GM12878 (cell line): ENCODE data around the gene MYO1D. TPM values are rescaled to one million over a fixed set of nuclear protein-coding genes. Genes with fewer than 3 reads are reported as not detected.
A peak's percentile ranks its signal among the peaks of the same experiment; 100 is the strongest.

ENCODE experiments used
- ATF7 ChIP-seq: fragments of 450-650 bp; IDR thresholded peaks from 2 replicates; pipeline ENCODE4 v1.6.1; 2016; ENCODE audit warnings: low read depth, mild to moderate bottlenecking
- CBX3 ChIP-seq: fragments of 200-600 bp; sonication (generic); IDR thresholded peaks from 2 replicates; pipeline ENCODE4 v1.6.1; 2016; ENCODE audit warnings: low read depth, borderline replicate concordance
- CHD2 ChIP-seq: IDR thresholded peaks from 2 replicates; pipeline ENCODE4 v1.6.1; 2011; ENCODE audit warnings: low read depth, low read length, improper control_type of control experiment, borderline replicate concordance
- IKZF1 ChIP-seq: fragments of 450-650 bp; conservative IDR thresholded peaks from 2 replicates; pipeline ENCODE4 v1.6.1; 2017; ENCODE audit warnings: antibody characterized with exemption, mild to moderate bottlenecking
- JUNB ChIP-seq: IDR thresholded peaks from 2 replicates; pipeline ENCODE4 v1.6.1; 2016; ENCODE audit warnings: antibody characterized with exemption, mild to moderate bottlenecking
- KAT2A ChIP-seq: conservative IDR thresholded peaks from 2 replicates; pipeline ENCODE4 v1.6.1; 2011; ENCODE audit warnings: low read depth, low read length; ENCODE audit not compliant: control insufficient read depth
- RAD21 ChIP-seq: IDR thresholded peaks from 2 replicates; pipeline ENCODE4 v1.6.1; 2011; ENCODE audit warnings: mild to moderate bottlenecking, low read depth, low read length, moderate library complexity; ENCODE audit not compliant: insufficient read depth
- SIN3A ChIP-seq: IDR thresholded peaks from 2 replicates; pipeline ENCODE4 v1.6.1; 2012; ENCODE audit warnings: low read depth, low read length, improper control_type of control experiment
- SPI1 ChIP-seq: IDR thresholded peaks from 2 replicates; pipeline ENCODE4 v1.6.1; 2011; ENCODE audit warnings: low read depth, mild to moderate bottlenecking, low read length, moderate library complexity, borderline replicate concordance; ENCODE audit not compliant: insufficient read depth
- STAT3 ChIP-seq: IDR thresholded peaks from 2 replicates; pipeline ENCODE4 v1.6.1; 2011; ENCODE audit warnings: low read depth, low read length, improper control_type of control experiment
- SUZ12 ChIP-seq: fragments of 200-600 bp; sonication (generic); IDR thresholded peaks from one replicate; pipeline ENCODE4 v1.6.1; 2018; ENCODE audit warnings: antibody characterized with exemption, mild to moderate bottlenecking; ENCODE audit not compliant: unreplicated experiment
- TCF12 ChIP-seq: IDR thresholded peaks from 2 replicates; pipeline ENCODE4 v1.6.1; 2011; ENCODE audit warnings: low read depth, mild to moderate bottlenecking, low read length
- YBX1 ChIP-seq: fragments of 450-650 bp; IDR thresholded peaks from 2 replicates; pipeline ENCODE4 v1.6.1; 2016; ENCODE audit warnings: antibody characterized with exemption
- YY1 ChIP-seq: IDR thresholded peaks from 2 replicates; pipeline ENCODE4 v1.6.1; 2011; ENCODE audit warnings: low read depth, mild to moderate bottlenecking, low read length
- polyA plus RNA-seq, 11 experiments: library from polyadenylated mRNA; depleted of rRNA in 4 of 11; unstranded in 6 of 11; stranded (reverse) in 5 of 11; fragments of >200 nt; fragmentation: Nextera tagmentation in 4 of 11; fragmentation: Illumina TruSeq in 1 of 11; extraction: Ambion mirVana in 4 of 11; extraction: Trizol in 1 of 11; gene quantifications; 1 replicate in 1 of 11; 2 replicates in 10 of 11; pipeline versions ENCODE4 v1.2.1 to v1.2.3, GENCODE V29; 2011 to 2016; ENCODE audit warnings: inconsistent platforms in 2 of 11, missing spikeins in 2 of 11, low read depth in 1 of 11
- total RNA-seq, 4 experiments: library from RNA; depleted of rRNA in 3 of 4; stranded (reverse); fragments of >200 nt in 3 of 4; fragmentation: Illumina TruSeq in 1 of 4; extraction: Trizol in 1 of 4; gene quantifications; 2 replicates each; pipeline versions ENCODE4 v1.2.1 to v1.2.3, GENCODE V29; 2013 to 2021
- TF ChIP-seq, protein P1 (sequence below): fragments of 450-650 bp; IDR thresholded peaks from 2 replicates; pipeline ENCODE4 v1.6.1; 2018; ENCODE audit warnings: mild to moderate bottlenecking, low read depth, moderate library complexity; ENCODE audit not compliant: partially characterized antibody
- TF ChIP-seq, protein P2 (sequence below), 3 experiments: IDR thresholded peaks in 2 of 3; conservative IDR thresholded peaks in 1 of 3; 2 replicates each; pipeline ENCODE4 v1.5.1; 2011; ENCODE audit warnings: low read depth in 3 of 3, low read length in 3 of 3, mild to moderate bottlenecking in 3 of 3, control low read depth in 2 of 3, moderate library complexity in 2 of 3, inconsistent platforms in 1 of 3, mixed read lengths in 1 of 3; ENCODE audit not compliant: control insufficient read depth in 2 of 3, insufficient read depth in 1 of 3; ENCODE audit errors: extremely low read depth in 1 of 3
- TF ChIP-seq, protein P3 (sequence below): IDR thresholded peaks from 2 replicates; pipeline ENCODE4 v1.6.1; 2012; ENCODE audit warnings: low read depth, low read length, improper control_type of control experiment
- TF ChIP-seq, protein P4 (sequence below): IDR thresholded peaks from 2 replicates; pipeline ENCODE4 v1.6.1; 2011; ENCODE audit warnings: borderline replicate concordance, low read depth, mild to moderate bottlenecking, moderate library complexity, mixed read lengths, low read length; ENCODE audit not compliant: insufficient read depth; ENCODE audit errors: extremely low read length

MYO1D gene
- total and polyA plus RNA-seq, 10 of the 15 experiments (the other 5 are each of a cell fraction or from before 2014, with no cell fraction given): 1.8 to 37.7 (median 25.4) TPM

GRCh38 chr17:32876417-32877163 is at the start of gene MYO1D (continued):
- TF ChIP-seq, protein P1, sequence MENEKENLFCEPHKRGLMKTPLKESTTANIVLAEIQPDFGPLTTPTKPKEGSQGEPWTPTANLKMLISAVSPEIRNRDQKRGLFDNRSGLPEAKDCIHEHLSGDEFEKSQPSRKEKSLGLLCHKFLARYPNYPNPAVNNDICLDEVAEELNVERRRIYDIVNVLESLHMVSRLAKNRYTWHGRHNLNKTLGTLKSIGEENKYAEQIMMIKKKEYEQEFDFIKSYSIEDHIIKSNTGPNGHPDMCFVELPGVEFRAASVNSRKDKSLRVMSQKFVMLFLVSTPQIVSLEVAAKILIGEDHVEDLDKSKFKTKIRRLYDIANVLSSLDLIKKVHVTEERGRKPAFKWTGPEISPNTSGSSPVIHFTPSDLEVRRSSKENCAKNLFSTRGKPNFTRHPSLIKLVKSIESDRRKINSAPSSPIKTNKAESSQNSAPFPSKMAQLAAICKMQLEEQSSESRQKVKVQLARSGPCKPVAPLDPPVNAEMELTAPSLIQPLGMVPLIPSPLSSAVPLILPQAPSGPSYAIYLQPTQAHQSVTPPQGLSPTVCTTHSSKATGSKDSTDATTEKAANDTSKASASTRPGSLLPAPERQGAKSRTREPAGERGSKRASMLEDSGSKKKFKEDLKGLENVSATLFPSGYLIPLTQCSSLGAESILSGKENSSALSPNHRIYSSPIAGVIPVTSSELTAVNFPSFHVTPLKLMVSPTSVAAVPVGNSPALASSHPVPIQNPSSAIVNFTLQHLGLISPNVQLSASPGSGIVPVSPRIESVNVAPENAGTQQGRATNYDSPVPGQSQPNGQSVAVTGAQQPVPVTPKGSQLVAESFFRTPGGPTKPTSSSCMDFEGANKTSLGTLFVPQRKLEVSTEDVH: no peak
- TF ChIP-seq SIN3A (peak; percentile 20; the same call in 1 of the 2 replicates), TCF12 (peak; percentile 74; the same call in 1 of the 2 replicates), STAT3 (no peak), YBX1 (no peak), CHD2 (no peak), KAT2A (no peak), JUNB (0 out of 2 replicates have a peak, but pooled peaks have one; percentile 21), RAD21 (peak; percentile 40), SUZ12 (no peak), SPI1 (no peak), CBX3 (no peak), YY1 (peak; percentile 54), IKZF1 (peak; percentile 92), ATF7 (0 out of 2 replicates have a peak, but pooled peaks have one; percentile 6)
- TF ChIP-seq, protein P2, sequence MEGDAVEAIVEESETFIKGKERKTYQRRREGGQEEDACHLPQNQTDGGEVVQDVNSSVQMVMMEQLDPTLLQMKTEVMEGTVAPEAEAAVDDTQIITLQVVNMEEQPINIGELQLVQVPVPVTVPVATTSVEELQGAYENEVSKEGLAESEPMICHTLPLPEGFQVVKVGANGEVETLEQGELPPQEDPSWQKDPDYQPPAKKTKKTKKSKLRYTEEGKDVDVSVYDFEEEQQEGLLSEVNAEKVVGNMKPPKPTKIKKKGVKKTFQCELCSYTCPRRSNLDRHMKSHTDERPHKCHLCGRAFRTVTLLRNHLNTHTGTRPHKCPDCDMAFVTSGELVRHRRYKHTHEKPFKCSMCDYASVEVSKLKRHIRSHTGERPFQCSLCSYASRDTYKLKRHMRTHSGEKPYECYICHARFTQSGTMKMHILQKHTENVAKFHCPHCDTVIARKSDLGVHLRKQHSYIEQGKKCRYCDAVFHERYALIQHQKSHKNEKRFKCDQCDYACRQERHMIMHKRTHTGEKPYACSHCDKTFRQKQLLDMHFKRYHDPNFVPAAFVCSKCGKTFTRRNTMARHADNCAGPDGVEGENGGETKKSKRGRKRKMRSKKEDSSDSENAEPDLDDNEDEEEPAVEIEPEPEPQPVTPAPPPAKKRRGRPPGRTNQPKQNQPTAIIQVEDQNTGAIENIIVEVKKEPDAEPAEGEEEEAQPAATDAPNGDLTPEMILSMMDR (IDR thresholded peaks at IDR 0.05 in 2 of 3, conservative IDR thresholded peaks at IDR 0.05 in 1 of 3; ENCODE audit: control insufficient read depth in 2 of 3, extremely low read depth in 1 of 3, insufficient read depth in 1 of 3, low read depth in 3 of 3, low read length in 3 of 3): peak; percentile 53 to 61 (median 56); a peak in 5 of 6 replicates
- TF ChIP-seq, protein P3, sequence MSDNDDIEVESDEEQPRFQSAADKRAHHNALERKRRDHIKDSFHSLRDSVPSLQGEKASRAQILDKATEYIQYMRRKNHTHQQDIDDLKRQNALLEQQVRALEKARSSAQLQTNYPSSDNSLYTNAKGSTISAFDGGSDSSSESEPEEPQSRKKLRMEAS: 0 out of 2 replicates have a peak, but pooled peaks have one; percentile 4
- TF ChIP-seq, protein P4, sequence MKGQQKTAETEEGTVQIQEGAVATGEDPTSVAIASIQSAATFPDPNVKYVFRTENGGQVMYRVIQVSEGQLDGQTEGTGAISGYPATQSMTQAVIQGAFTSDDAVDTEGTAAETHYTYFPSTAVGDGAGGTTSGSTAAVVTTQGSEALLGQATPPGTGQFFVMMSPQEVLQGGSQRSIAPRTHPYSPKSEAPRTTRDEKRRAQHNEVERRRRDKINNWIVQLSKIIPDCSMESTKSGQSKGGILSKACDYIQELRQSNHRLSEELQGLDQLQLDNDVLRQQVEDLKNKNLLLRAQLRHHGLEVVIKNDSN: no peak
